Muscle of leg (tissue), 11 donors: Measurements from ENCODE around the gene ITPR2. TPM values are rescaled to one million over a fixed set of nuclear protein-coding genes. Genes with fewer than 3 reads are reported as not detected.
"Not testable (repeated sequence)": the region's sequence is repeated elsewhere in the genome, so short reads cannot be mapped to it uniquely, and the experiment has no call there.

ENCODE experiments used
- DNase-seq: peaks from one replicate; pipeline ENCODE4 v3.0.0; 2013
- H3K27ac ChIP-seq: one replicate; pipeline ENCODE4 v1.5.1; 2013; ENCODE audit warnings: mild to moderate bottlenecking, low read length, control low read depth
- H3K27me3 ChIP-seq: one replicate; pipeline ENCODE4 v1.6.1; 2013; ENCODE audit warnings: low read length; ENCODE audit not compliant: control insufficient read depth, insufficient read depth
- H3K36me3 ChIP-seq: one replicate; pipeline ENCODE4 v1.6.1; 2013; ENCODE audit warnings: low read length; ENCODE audit not compliant: control insufficient read depth, insufficient read depth
- H3K4me1 ChIP-seq: one replicate; pipeline ENCODE4 v1.6.1; 2013; ENCODE audit warnings: low read length; ENCODE audit not compliant: control insufficient read depth, insufficient read depth
- H3K4me3 ChIP-seq: one replicate; pipeline ENCODE4 v1.5.1; 2013; ENCODE audit warnings: low read length, control low read depth
- H3K9me3 ChIP-seq: replicated peaks from 2 replicates; pipeline ENCODE4 v1.6.1; 2013; ENCODE audit warnings: low read depth, low read length; ENCODE audit not compliant: control insufficient read depth
- WGBS: methylation state at CpG from one replicate; pipeline ENCODE4 v1.1.5; 2013; ENCODE audit warnings: missing lambda C conversion rate; ENCODE audit not compliant: insufficient coverage; 5-methylcytosine and 5-hydroxymethylcytosine counted together
- polyA plus RNA-seq, 8 donors: library from polyadenylated mRNA; unstranded; fragments of 120-200 nt; gene quantifications; one replicate each; pipeline versions ENCODE4 v1.2.1 to v1.2.3, GENCODE V29; 2013; ENCODE audit warnings: inconsistent platforms in 1 of 8, low replicate concordance in 1 of 8; ENCODE audit not compliant: insufficient read length in 8 of 8, insufficient read depth in 1 of 8
- total RNA-seq: library from RNA; stranded (reverse); fragments of 120-200 nt; gene quantifications from one replicate; pipeline ENCODE4 v1.2.4, GENCODE V29; 2013

ITPR2 gene
- total and polyA plus RNA-seq, 9 donors: 1.9 to 5.8 (median 3.5) TPM

DNA sequence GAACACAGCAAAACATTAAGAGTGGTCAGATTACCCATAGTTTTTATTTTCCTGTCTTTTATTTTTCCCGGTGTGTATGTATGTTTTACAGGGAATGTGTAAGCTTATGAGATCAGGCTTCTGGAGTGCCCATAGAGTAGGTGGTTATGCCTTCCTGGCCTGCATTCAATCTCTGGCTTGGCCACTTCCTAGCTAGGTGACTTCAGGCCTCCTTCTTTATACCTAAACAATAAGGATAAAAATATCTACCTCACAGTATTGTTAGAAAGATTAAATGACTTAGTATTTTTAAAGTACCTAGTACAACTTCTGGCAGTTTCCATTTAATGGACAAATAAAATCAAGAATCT, 42.4 kb downstream of the ITPR2 start:
- Histone ChIP-seq H3K27me3 (no peaks in the 10 kb centered on the region), H3K27ac (no peak overlapping the region), H3K4me3 (no peak overlapping the region), H3K9me3 (no peaks in the 10 kb centered on the region), H3K4me1 (no peaks in the 10 kb centered on the region), H3K36me3 (no peaks in the 10 kb centered on the region)
- no peak for DNase-seq
- no CpG with 5 or more reads among the region's 1 CpG for WGBS

DNA sequence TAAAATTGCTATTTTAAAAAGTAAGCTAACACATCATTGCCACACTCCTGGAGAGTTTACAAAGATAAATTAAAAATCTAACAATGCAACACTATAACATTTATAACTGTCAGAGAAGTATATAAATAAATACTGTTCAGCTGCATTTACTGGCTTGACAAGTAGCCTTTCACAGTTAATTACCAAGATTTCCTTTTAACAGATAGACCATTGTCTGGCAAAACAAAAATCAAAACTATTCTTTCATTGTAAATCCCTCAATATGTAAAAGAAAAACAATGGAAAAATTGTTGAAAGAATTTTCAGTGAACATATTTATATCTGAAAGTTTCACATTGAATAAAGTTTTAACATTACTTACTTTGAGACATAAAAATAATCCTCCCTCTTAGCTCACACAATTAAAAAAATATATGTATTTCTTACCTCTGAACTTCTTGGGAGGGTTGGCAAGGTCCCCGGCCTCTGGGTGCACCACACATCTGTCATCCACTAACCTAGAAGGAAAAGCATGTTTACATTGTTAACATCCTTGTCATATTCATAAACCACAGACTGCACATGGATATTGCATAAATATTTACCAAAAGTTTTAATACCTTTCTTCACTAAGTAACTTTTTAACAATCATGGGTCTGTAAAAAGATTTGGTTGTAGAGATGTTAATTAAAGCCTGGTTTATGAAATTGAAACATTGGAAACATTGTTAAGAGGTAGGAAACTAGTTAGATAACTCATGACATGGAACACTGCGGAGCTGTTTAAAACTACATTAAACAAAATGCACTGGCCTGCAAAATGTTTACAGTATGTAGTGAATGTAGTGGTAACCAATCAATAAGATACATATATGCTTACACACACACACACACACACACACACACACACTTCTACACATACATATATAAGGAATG, 43.0 kb downstream of the ITPR2 start:
- Histone ChIP-seq H3K27me3 (no peaks in the 10 kb centered on the region), H3K4me1 (no peaks in the 10 kb centered on the region), H3K4me3 (no peak overlapping the region), H3K9me3 (no peaks in the 10 kb centered on the region), H3K36me3 (no peaks in the 10 kb centered on the region), H3K27ac (no peak overlapping the region)
- DNase-seq: no peak
- WGBS: no CpG with 5 or more reads among the region's 2 CpGs

DNA sequence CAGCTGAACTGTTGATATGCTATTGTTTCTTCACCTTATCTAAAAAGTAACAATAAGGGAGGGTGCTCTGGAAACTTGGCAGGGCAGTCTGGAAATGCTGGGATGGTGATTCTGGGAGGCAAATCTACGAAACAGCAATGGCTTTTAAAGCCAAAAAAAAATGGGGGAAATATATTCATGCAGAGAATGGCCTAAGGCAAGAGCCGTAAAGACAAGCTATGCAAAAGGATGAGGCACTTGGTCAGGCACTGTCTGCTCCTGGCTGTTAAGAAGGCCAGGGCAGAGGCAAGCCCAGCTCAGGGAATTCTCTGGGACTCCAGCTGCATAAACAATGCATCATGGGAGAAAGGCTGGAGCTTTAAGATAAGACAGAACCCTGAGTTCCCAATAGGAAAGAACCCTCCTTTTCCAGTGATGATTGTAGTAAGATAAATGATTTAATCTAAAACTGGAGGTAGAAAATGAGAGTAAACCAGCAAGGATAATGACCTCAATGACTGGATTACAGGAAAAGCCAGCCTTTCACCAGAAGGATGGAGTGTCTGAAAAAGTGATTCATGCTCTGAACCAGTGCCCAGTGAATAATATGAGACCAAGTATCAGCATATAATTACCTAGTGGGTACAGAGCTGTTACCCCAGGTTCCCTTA, 46.0 kb downstream of the ITPR2 start:
- H3K27ac ChIP-seq: no peak overlapping the region
- H3K27me3 ChIP-seq: no peaks in the 10 kb centered on the region
- DNase-seq: no peak
- 45% methylated on average over 2 of the region's 2 CpGs for WGBS
- no peaks in the 10 kb centered on the region for H3K9me3 ChIP-seq
- H3K4me3 ChIP-seq: no peak overlapping the region
- no peaks in the 10 kb centered on the region for H3K4me1 ChIP-seq
- no peaks in the 10 kb centered on the region for H3K36me3 ChIP-seq

DNA sequence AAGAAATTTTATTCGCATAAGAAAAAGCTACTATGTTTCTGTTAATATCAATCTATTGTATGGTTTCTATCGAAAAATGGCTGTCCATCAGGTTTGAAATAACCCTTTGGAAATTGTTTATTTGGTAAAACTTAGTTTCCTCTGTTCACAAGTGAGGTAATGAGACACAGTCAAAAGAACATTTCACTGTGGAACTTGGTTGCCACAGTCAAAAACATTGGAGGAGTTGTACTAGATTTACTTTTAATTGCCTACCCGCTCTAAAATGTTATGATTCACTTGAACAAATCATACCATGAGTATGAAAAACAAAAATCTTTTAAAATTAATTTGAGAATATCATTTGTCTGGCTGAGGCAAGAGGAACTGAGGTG, 46.5 kb downstream of the ITPR2 start:
- WGBS: no CpG with 5 or more reads among the region's 3 CpGs
- H3K27ac ChIP-seq: no peak overlapping the region
- no peaks in the 10 kb centered on the region for H3K4me1 ChIP-seq

DNA sequence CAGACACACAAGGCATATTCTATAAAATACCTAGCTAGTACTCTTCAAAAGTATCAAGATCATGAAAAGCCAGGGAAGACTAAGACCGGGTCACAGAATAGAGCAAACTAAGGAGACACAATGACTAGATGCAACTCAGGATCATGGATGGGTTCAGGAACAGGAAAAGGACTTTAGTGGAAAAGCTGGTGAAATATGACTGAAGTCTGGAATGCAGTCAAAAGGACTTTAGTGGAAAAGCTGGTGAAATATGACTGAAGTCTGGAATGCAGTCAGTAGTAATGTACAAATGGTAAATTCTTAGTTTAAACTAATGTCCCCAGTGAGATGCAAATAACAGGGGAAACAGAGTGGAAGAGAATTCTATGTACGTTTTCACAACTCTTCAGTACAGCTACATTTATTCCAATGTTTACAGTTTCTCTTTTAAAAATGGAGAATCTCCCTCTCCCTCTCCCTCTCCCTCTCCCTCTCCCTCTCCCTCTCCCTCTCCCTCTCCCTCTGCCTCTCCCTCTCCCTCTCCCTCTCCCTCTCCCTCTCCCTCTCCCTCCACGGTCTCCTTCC, 49.1 kb downstream of the ITPR2 start:
- not testable (repeated sequence) for H3K4me3 ChIP-seq, H3K27ac ChIP-seq, H3K4me1 ChIP-seq, H3K9me3 ChIP-seq, H3K27me3 ChIP-seq, H3K36me3 ChIP-seq, DNase-seq
- WGBS: 100% methylated on average over 1 of the region's 3 CpGs

More for the DNA sequence above, 46.5 kb downstream of the ITPR2 start:
- Histone ChIP-seq H3K4me3 (no peak overlapping the region), H3K36me3 (no peaks in the 10 kb centered on the region), H3K27me3 (no peaks in the 10 kb centered on the region), H3K9me3 (no peaks in the 10 kb centered on the region)
- DNase-seq: no peak

DNA sequence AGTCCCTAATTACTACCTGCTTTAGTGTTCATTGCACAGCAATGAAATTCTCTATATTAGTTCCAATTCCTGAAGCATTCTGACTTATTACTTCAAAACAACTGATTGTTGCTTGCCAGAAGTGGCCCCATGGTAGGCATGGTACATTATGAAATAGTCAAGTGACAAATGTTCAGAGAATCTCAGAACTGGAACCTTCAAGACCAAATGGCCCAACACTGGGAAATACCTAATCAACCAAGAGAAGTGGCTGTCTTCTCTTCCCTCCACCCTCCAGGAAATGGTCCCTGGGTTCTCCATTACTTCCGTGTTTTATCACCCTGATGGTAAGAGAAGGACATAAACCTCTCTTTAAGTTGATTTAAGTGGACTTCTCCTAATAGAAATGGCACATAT, 49.9 kb downstream of the ITPR2 start:
- H3K4me3 ChIP-seq: no peak overlapping the region
- no peaks in the 10 kb centered on the region for H3K36me3 ChIP-seq
- WGBS: no CpG with 5 or more reads among the region's 1 CpG
- H3K27me3 ChIP-seq: no peaks in the 10 kb centered on the region
- no peaks in the 10 kb centered on the region for H3K4me1 ChIP-seq
- DNase-seq: no peak
- H3K9me3 ChIP-seq: no peaks in the 10 kb centered on the region
- H3K27ac ChIP-seq: no peak overlapping the region

DNA sequence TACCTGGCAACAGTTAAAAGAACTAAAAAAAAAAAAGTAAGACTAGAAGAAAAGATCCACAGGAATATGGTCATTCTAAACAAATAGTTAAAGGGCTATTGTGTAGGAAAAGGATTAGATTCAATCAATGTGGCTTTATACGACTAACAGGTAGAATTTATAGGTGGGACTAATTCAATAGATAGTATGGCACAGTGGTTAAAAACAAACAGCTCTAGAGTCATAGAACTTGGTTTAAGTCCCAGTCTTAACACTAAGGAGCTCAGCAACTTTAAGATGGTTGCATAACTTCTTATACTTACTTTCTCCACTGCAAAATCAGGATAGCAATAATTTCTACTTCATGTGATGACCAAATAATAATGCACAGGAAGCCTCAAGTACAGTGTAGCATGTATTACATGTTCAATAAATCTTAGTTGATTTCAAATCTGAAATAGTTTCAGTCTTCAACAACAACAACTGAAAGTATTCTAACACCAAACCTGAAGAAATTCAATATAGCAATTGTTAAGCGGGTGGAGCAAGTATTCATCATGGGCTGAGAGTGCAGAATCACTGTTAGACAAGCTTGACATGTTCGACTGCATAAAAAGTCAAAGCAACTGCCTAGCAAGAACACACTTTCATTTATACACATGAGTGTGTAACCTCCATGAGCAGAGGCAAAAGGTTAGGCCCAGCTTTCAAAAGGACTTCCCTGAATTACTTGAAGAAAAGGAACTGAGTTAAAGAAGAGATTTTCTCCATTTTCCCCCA, 50.4 kb downstream of the ITPR2 start:
- no peaks in the 10 kb centered on the region for H3K36me3 ChIP-seq
- WGBS: no CpG with 5 or more reads among the region's 3 CpGs
- H3K4me1 ChIP-seq: no peaks in the 10 kb centered on the region
- peaks cover 6% of the 10 kb centered on the region for H3K9me3 ChIP-seq
- H3K4me3 ChIP-seq: no peak overlapping the region
- H3K27me3 ChIP-seq: no peaks in the 10 kb centered on the region
- H3K27ac ChIP-seq: no peak overlapping the region
- DNase-seq: no peak

DNA sequence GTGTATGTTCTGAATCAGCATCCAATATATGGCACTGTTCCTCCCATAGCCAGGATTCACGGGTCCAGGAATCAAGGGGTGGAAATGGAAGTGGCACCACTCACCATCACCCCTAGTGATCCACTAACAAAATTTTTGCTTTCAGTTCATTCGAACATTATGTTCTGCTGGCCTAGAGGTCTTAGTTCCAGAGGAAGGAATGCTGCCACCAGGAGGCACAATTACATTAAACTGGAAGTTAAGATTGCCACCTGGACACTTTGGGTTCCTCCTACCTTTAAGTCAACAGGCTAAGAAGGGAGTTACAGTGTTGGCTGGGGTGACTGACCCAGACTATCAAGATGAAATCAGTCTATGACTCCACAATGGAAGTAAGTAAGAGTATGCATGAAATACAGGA, 52.3 kb downstream of the ITPR2 start:
- not testable (repeated sequence) for H3K4me3 ChIP-seq, H3K36me3 ChIP-seq, DNase-seq, H3K4me1 ChIP-seq, H3K27ac ChIP-seq, H3K27me3 ChIP-seq
- peaks cover 19% of the 10 kb centered on the region for H3K9me3 ChIP-seq
- WGBS: 83% methylated on average over 1 of the region's 2 CpGs

DNA sequence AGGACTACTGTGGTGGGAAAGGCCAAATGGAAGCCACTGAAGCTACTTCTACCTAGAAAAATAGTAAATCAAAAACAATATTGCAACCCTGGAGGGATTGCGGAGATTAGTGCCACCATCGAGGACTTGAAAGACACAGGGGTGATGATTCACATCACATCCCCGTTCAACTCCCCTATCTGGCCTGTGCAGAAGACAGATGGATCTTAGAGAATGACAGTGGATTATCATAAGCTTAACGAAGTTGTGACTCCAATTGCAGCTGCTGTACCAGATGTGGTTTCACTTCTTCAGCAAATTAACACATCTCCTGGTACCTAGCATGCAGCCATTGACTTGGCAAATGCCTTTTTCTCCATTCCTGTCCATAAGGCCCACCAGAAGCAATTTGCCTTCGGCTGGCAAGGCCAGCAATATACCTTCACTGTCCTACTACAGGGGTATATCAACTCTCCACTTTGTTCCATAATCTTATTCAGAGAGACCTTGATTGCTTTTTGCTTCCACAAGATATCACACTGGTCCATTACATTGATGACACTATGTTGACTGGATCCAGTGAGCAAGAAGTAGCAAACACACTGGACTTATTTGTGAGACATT, 54.7 kb downstream of the ITPR2 start:
- not testable (repeated sequence) for H3K36me3 ChIP-seq, H3K27ac ChIP-seq, H3K27me3 ChIP-seq, H3K4me3 ChIP-seq, H3K4me1 ChIP-seq, DNase-seq
- 89% methylated on average over 2 of the region's 5 CpGs for WGBS
- peaks cover 19% of the 10 kb centered on the region for H3K9me3 ChIP-seq

DNA sequence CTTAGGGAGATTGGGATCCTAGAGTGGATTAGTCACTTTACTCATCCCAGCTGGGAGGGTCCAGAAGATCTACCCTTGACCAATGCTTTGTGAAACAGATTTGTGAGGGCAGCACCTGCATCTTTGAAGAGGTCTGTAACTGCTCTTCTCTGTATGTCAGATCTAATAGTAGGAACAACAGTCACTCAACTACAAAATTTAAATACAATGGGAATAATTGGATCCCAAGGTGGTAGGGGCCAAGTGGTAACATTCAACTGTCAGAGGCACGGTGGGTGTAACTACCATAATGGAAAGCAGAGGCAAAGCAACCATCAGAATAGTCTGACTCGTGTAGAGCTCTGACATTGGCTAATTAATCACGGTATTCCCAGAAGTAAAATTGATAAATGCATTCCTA, 55.8 kb downstream of the ITPR2 start:
- Histone ChIP-seq H3K9me3 (peaks cover 19% of the 10 kb centered on the region), H3K27me3 (no peaks in the 10 kb centered on the region), H3K4me3 (no peak overlapping the region), H3K36me3 (no peaks in the 10 kb centered on the region), H3K27ac (no peak overlapping the region), H3K4me1 (no peaks in the 10 kb centered on the region)
- no peak for DNase-seq
- 100% methylated on average over 1 of the region's 3 CpGs for WGBS
